Omental fat pad (tissue), 4 donors: ENCODE results near the gene ABHD12. TPM values are rescaled to one million over a fixed set of nuclear protein-coding genes. Genes with fewer than 3 reads are reported as not detected.

Source experiments
- ATAC-seq: fragments of 150-250 bp; one replicate; pipeline ENCODE4 v1.9.1; 2016; ENCODE audit warnings: mild to moderate bottlenecking, moderate library complexity; ENCODE audit not compliant: low FRiP score
- DNase-seq: peaks from one replicate; pipeline ENCODE4 v3.0.0-alpha.2; 2019; ENCODE audit warnings: low spot score
- total RNA-seq, 4 donors: library from RNA; depleted of rRNA; stranded (reverse); fragments of >200 nt; gene quantifications; one replicate each; pipeline ENCODE4 v1.1.0, GENCODE V29; 2016
- TF ChIP-seq, protein P1 (sequence below), 3 donors: fragments of 450-650 bp; IDR thresholded peaks; one replicate each; pipeline ENCODE4 v1.5.1; 2016 to 2017; ENCODE audit warnings: antibody characterized with exemption in 3 of 3, mild to moderate bottlenecking in 3 of 3, moderate library complexity in 2 of 3

Gene ABHD12
- total RNA-seq, 4 donors from 2014 or later = 30.3 to 46.3 (median 38.4) TPM

DNA sequence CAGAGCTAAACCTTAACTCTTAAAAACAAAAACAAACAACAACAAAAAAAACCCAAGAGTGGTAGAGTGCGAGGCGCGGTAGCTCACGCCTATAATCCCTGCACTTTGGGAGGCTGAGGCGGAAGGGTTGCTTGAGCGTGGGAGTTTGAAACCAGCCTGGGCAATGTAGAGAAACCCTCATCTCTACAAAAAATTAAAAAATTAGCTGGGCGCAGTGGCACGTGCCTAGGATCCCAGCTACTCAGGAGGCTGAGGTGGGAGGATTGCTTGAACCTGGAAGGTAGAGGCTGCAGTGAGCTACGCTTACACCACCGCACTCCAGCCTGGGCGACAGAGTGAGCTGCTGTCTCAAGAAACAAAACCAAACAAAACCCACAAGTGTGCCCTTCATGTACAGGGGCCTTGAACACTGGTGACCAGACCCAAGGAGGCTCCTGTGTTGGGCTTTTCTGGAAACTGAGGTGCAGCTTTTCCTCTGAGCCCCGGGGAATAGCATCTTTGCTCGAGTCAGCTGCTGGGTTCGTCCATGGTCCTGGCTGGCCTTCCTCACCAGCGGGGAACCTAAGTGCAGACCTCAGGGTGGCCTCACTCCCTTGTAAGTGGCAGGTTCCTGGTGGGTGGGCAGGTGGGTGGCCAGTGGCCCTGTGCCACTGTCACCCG, 102.9 kb downstream of the ABHD12 start:
- TF ChIP-seq, protein P1, sequence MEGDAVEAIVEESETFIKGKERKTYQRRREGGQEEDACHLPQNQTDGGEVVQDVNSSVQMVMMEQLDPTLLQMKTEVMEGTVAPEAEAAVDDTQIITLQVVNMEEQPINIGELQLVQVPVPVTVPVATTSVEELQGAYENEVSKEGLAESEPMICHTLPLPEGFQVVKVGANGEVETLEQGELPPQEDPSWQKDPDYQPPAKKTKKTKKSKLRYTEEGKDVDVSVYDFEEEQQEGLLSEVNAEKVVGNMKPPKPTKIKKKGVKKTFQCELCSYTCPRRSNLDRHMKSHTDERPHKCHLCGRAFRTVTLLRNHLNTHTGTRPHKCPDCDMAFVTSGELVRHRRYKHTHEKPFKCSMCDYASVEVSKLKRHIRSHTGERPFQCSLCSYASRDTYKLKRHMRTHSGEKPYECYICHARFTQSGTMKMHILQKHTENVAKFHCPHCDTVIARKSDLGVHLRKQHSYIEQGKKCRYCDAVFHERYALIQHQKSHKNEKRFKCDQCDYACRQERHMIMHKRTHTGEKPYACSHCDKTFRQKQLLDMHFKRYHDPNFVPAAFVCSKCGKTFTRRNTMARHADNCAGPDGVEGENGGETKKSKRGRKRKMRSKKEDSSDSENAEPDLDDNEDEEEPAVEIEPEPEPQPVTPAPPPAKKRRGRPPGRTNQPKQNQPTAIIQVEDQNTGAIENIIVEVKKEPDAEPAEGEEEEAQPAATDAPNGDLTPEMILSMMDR (IDR thresholded peaks at IDR 0.05) = no peak
- ATAC-seq (no peak), DNase-seq (no peak)

DNA sequence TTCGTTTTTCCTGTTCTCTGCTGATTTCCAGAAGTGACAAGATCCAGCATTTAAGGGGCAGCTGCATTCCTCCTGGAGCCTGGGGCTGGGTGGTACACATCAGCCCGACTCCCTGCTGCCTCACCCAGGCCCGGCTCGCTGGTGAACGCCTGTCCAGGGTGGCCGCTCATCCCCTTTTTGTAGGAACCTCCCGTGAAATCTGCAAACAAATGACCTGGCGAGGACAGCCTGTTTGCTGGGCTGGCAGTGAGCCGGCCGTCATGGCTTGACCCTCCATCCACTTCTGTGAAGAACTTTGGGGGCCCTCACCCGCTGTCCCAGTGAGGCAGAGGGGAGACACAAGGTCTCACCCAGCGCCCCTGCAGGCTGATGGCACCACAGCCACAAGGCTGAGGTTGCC, 103.7 kb downstream of the ABHD12 start:
- TF ChIP-seq, protein P1 (IDR thresholded peaks at IDR 0.05) = no peak
- no peak for DNase-seq
- no peak for ATAC-seq

DNA sequence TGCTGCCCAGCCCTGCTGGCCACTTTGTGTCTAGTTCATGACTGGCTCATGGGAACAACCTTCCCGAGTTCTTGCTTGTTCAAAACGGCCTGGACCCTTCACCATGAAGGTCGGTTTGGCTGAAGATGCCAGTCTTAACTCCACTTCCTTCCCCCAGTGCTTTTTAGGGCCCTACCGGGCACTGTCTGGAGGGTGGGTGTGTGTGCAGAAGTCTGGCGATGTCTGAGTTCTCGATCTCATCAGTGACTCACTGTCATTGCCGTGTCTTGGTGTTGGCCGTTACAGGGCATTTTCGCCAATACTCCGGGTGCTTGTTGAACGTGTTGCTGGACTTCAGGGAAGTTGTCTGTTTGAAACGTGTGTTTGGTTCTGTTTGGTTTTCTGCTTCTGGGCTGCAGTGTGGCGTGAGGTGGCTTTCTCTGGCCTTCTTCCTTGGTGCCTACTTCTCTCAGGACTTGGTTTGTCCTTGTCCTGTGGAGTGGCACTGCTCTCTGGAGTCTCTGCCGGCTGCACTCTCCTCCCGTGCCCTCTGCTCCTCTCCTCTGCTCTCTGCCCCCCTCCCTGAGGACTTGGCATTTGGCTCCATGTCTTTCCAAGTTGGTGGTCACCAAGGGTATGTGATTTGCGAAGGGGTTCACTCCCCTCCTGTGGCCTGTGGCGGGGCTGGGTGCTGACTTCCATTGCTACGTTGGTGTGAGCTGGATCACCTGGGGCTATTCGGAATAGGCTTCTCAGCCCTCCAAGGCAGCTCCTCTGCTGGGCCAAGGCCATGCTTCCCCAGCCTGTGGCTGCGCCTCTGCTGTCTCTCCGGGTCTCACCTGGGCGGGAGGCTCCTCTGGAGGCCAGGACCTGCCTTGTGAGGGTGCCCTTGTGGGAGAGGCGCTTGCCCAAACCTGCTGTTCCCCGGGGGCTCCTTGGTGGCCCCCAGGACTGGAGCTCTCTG, 104.5 kb downstream of the ABHD12 start:
- ATAC-seq (no peak), DNase-seq (no peak)
- TF ChIP-seq, protein P1 (IDR thresholded peaks at IDR 0.05) = no peak

DNA sequence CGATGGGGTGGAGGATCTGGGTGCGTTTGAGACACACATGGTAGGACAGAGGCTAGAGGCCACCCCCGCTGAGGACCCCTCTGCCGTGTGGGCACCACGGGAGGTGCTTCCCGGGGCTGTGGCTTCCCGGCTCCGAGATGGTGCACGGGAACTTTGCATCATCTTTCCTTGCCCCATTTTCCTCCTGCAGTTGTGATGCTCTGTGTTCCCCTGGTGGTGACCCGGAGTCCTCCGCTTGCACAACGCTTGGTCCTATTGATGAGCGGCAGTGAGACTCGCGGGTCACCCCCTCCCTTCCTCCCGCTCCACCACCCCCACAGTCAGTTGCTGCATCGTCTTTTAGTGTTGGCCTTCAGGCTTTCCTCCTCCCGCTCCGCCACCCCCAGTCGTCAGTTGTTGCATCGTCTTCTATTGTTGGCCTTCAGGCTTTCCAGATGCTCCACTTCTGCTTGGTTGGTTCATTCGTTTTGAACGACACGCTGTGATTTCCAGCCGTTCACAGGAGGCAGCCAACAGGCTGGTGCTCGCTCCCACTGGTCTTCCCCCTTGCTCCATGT, 105.5 kb downstream of the ABHD12 start:
- TF ChIP-seq, protein P1 (IDR thresholded peaks at IDR 0.05) = no peak
- ATAC-seq (no peak), DNase-seq (peak; percentile 10)

DNA sequence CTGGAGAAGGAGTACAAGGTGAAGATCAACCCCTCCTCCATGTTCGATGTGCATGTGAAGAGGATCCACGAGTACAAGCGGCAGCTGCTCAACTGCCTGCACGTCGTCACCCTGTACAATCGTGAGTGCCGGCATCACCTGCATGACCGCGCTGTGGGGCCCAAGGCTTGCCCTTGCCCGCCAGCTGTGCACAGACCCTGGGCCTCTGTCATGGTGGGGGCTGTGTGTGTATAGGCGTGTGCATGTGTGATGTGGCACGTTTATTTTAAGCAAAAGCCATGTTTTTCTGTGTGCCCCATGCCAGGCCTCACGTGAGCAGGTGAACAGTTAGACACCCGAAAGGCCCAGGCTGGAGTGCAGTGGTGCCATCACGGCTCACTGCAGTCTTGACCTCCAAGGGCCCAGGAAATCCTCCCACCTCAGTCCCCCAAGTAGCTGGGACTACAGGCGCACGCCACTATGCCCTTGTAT, 106.5 kb downstream of the ABHD12 start:
- TF ChIP-seq, protein P1 (IDR thresholded peaks at IDR 0.05) = no peak
- ATAC-seq = no peak
- DNase-seq = no peak

DNA sequence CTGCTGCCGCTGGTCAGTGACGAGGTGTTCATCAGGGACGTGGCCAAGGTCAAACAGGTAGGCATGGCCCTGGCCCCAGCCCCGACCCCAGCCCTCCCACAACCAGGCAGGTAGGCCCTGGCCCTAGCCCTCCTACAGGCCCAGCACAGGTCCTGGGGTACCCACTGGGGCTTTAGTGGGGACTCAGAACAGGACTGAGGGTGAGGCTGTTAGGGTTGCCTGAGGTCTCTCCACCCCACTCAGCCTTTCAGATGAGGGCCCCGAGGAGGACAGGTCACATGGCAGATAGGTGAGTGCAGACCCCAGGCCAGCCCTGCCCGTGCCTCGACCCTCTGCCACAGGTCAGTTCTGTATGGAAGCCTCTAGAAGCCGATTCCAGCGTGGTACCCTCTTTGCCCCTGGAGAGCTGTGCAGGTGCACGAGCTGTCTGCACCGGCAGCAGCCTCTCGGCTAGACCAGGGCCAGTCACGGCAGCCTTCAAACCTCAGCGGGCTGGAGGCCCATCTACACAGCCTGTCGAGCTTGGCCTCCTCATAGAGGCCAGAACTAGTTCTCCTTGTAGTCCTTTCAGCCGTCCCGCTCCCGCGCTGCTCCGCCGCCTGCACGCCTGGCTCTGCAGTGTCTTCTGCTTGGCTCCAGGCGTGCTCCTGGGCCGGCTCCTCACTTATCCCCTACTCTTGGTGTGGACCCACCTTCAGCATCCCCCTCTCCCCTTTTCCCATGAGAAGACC, 107.2 kb downstream of the ABHD12 start:
- peak; percentile 10 for DNase-seq
- ATAC-seq = no peak
- TF ChIP-seq, protein P1 (IDR thresholded peaks at IDR 0.05) = no peak
